ENCODE data around the gene CNTNAP5. TPM values are rescaled to one million over a fixed set of nuclear protein-coding genes. Genes with fewer than 3 reads are reported as not detected.

Gene CNTNAP5
- total and polyA plus RNA-seq, 2 of the 4 experiments (the other 2 are of a cell fraction): not detected

GRCh38 chr2:124526221-124526620, 501.1 kb downstream of the CNTNAP5 start:
- H2AFZ ChIP-seq (replicated peaks; ENCODE audit: low read length, poor library complexity): no peak overlapping the region
- intact Hi-C loops (cut with micrococcal nuclease): no loop called here
- H3K23ac ChIP-seq (ENCODE audit: low read depth, low read length): no peak overlapping the region
- no peak overlapping the region for H4K91ac ChIP-seq (ENCODE audit: insufficient read depth, low read depth, low read length)
- H2BK15ac ChIP-seq (ENCODE audit: low read depth, low read length): no peak overlapping the region
- no TSS peak for BruUV-seq (replicated peaks)
- POLR2A ChIA-PET (ENCODE audit: unreplicated experiment): no interaction called here
- H3K79me1 ChIP-seq (ENCODE audit: low read depth in 1 of 2, low read length in 2 of 2): no peaks in the 10 kb centered on the region
- H3K18ac ChIP-seq (ENCODE audit: low read depth, low read length): no peak overlapping the region
- no peak overlapping the region for H2AK9ac ChIP-seq (replicated peaks; ENCODE audit: low read depth, low read length, poor library complexity)
- H3K4me1 ChIP-seq (ENCODE audit: control insufficient read depth, insufficient read depth, low read length): no peaks in the 10 kb centered on the region
- no peak overlapping the region for H3K14ac ChIP-seq (replicated peaks; ENCODE audit: low read depth, low read length)
- no peak overlapping the region for H3K56ac ChIP-seq (ENCODE audit: extremely low read depth, insufficient read depth, low read length)
- WGBS, 2 experiments (ENCODE audit: extremely low coverage in 2 of 2, insufficient read length in 1 of 2): no CpG with 5 or more reads among the region's 4 CpGs
- no peaks in the 10 kb centered on the region for H3K9me1 ChIP-seq (ENCODE audit: insufficient read depth, low read length)
- no peak overlapping the region for H4K8ac ChIP-seq (ENCODE audit: low read depth in 2 of 2, low read length in 2 of 2)
- no peaks in the 10 kb centered on the region for H3K36me3 ChIP-seq (ENCODE audit: control insufficient read depth, insufficient read depth, low read length)
- no peak overlapping the region for H2AK5ac ChIP-seq (ENCODE audit: low read depth, low read length)
- H3K9ac ChIP-seq (ENCODE audit: low read depth, low read length): no peak overlapping the region
- DNase-seq: no peak
- no peak overlapping the region for H3K4me2 ChIP-seq (ENCODE audit: low read depth, low read length)
- H3K27ac ChIP-seq (ENCODE audit: insufficient read depth, low read length): no peak overlapping the region
- CTCF ChIA-PET: no interaction called here
- no peaks in the 10 kb centered on the region for H3K9me3 ChIP-seq (ENCODE audit: control insufficient read depth, insufficient read depth, low read length)
- H3K4ac ChIP-seq (ENCODE audit: low read depth, low read length): no peak overlapping the region
- no peak overlapping the region for H2BK20ac ChIP-seq (ENCODE audit: low read depth, low read length)
- dilution Hi-C loops (cut with HindIII; ENCODE audit: low sequenced_read_pairs, unreplicated experiment): no loop called here
- TF ChIP-seq ELK1 (IDR thresholded peaks at IDR 0.05; ENCODE audit: borderline replicate concordance, low read depth, low read length): no peak
- TF ChIP-seq RCOR1 (IDR thresholded peaks at IDR 0.05; ENCODE audit: insufficient replicate concordance, low read length): no peak
- TF ChIP-seq MAFK (IDR thresholded peaks at IDR 0.05; ENCODE audit: low read depth, low read length): no peak
- TF ChIP-seq SMC3 (IDR thresholded peaks at IDR 0.05; ENCODE audit: low read depth, low read length): no peak
- TF ChIP-seq CTCF (conservative IDR thresholded peaks at IDR 0.05; ENCODE audit: low read depth, low read length): no peak
- no peak for TF ChIP-seq MAZ (IDR thresholded peaks at IDR 0.05; ENCODE audit: borderline replicate concordance, low read depth, low read length)
- no peak for TF ChIP-seq USF2 (IDR thresholded peaks at IDR 0.05; ENCODE audit: low read depth, low read length)
- no peak for TF ChIP-seq CHD1 (IDR thresholded peaks at IDR 0.05; ENCODE audit: low read depth, low read length)
- TF ChIP-seq MXI1 (IDR thresholded peaks at IDR 0.05; ENCODE audit: borderline replicate concordance, low read depth, low read length): no peak
- no peak for TF ChIP-seq RAD21 (IDR thresholded peaks at IDR 0.05; ENCODE audit: low read length)
- TF ChIP-seq RFX5 (IDR thresholded peaks at IDR 0.05; ENCODE audit: low read depth, low read length): no peak
- no peak for TF ChIP-seq BHLHE40 (IDR thresholded peaks at IDR 0.05; ENCODE audit: low read depth, low read length)
- H2BK120ac ChIP-seq (ENCODE audit: low read depth, low read length): no peak overlapping the region
- H3K4me3 ChIP-seq (ENCODE audit: insufficient read depth, low read depth, low read length): no peak overlapping the region
- no peak for ATAC-seq (ENCODE audit: low read depth)
- no peaks in the 10 kb centered on the region for H4K20me1 ChIP-seq (ENCODE audit: insufficient read depth, low read length)
- no peaks in the 10 kb centered on the region for H3K27me3 ChIP-seq (ENCODE audit: control insufficient read depth, insufficient read depth, low read length)
- in situ Hi-C loops (cut with MboI; ENCODE audit: low sequenced_read_pairs): no loop called here
- no peak overlapping the region for H2BK5ac ChIP-seq (ENCODE audit: low read depth, low read length, poor library complexity, severe bottlenecking)
- no peak overlapping the region for H4K5ac ChIP-seq (ENCODE audit: low read depth, low read length)

All from IMR-90 (cell line).